Measurements from ENCODE around the gene TMUB2.
"Not testable (repeated sequence)": the region's sequence is repeated elsewhere in the genome, so short reads cannot be mapped to it uniquely, and the experiment has no call there.

TMUB2 gene

DNA sequence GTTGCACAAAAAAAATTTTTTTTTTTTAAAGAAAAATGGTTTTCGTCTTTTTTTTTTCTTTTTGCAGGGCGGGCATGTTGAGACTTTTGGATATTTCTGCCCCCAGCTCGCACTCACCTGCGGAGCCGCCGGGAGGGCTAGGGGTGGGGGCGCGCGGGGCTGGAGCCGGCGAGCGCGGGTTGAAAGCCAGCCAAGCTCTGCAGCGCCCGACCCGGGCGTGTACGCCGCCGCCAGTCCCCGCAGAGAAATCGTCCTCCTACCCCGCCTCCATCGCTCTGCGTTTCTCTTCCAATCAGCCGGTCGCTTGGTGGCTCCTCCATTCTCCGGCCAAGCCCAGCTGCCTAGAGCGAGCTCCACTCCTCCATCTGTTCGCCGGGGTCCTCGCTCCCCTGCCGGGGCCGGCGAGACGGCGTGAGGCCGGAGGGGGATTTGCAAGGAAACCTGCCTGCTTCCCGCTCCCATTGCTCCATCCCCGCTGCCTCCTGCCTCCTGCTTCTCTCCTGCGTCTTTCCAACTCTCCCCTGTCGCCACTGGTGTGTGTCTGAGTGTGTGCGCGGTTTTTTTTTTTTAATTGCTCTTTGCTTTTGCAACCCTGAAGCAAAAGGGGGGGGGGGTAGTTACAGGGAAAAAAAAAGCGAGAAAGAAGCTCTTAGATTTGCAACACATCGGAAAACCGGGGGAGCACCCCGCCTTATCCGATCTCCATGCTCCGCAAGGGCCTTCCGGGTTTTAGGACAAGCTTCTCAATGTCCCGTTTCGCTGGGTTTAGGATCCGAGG lies 34.5 kb downstream of the TMUB2 start:
- H3K9ac ChIP-seq (ENCODE audit: low read length in 2 of 2) = peak overlapping the region; percentile 81 to 82
- peaks cover 45% of the 10 kb centered on the region for H3K4me1 ChIP-seq (ENCODE audit: control insufficient read depth, insufficient read depth, low read length)
- H3K27ac ChIP-seq (ENCODE audit: low read length) = peak overlapping the region; percentile 92
- no peaks in the 10 kb centered on the region for H3K9me3 ChIP-seq (ENCODE audit: control insufficient read depth in 2 of 2, low read length in 2 of 2)
- peak overlapping the region; percentile 85 to 87 for H3K4me3 ChIP-seq (ENCODE audit: low read length in 2 of 2)
- peaks cover 2 to 10% of the 10 kb centered on the region in 2 donors for H3K36me3 ChIP-seq (ENCODE audit: control insufficient read depth in 2 of 2, insufficient read depth in 2 of 2, low read length in 2 of 2)
- H3K27me3 ChIP-seq (ENCODE audit: control insufficient read depth in 1 of 2, insufficient read depth in 2 of 2, low read length in 2 of 2) = no peaks in the 10 kb centered on the region

DNA sequence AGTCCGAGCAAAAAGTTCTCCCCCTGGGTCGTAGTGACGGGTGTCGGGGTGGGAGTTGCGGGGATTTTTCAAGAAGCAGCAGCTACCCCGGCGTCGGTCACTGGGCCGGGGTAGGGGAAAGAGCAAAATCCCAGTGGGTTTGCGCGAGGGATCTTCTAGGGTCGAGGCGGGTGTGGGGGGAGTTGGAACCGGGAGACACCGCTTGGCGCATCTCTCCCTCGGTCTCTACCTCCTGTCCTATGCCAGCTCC lies 35.0 kb downstream of the TMUB2 start:
- H3K27ac ChIP-seq (ENCODE audit: low read length) = peak overlapping the region; percentile 92
- H3K36me3 ChIP-seq (ENCODE audit: control insufficient read depth in 2 of 2, insufficient read depth in 2 of 2, low read length in 2 of 2) = peaks cover 0 to 5% of the 10 kb centered on the region in 2 donors
- H3K4me1 ChIP-seq (ENCODE audit: control insufficient read depth, insufficient read depth, low read length) = peaks cover 39% of the 10 kb centered on the region
- H3K4me3 ChIP-seq (ENCODE audit: low read length in 2 of 2) = peak overlapping the region; percentile 85 to 87
- no peaks in the 10 kb centered on the region for H3K27me3 ChIP-seq (ENCODE audit: control insufficient read depth in 1 of 2, insufficient read depth in 2 of 2, low read length in 2 of 2)
- H3K9me3 ChIP-seq (ENCODE audit: control insufficient read depth in 2 of 2, low read length in 2 of 2) = no peaks in the 10 kb centered on the region
- peak overlapping the region; percentile 81 to 82 for H3K9ac ChIP-seq (ENCODE audit: low read length in 2 of 2)

DNA sequence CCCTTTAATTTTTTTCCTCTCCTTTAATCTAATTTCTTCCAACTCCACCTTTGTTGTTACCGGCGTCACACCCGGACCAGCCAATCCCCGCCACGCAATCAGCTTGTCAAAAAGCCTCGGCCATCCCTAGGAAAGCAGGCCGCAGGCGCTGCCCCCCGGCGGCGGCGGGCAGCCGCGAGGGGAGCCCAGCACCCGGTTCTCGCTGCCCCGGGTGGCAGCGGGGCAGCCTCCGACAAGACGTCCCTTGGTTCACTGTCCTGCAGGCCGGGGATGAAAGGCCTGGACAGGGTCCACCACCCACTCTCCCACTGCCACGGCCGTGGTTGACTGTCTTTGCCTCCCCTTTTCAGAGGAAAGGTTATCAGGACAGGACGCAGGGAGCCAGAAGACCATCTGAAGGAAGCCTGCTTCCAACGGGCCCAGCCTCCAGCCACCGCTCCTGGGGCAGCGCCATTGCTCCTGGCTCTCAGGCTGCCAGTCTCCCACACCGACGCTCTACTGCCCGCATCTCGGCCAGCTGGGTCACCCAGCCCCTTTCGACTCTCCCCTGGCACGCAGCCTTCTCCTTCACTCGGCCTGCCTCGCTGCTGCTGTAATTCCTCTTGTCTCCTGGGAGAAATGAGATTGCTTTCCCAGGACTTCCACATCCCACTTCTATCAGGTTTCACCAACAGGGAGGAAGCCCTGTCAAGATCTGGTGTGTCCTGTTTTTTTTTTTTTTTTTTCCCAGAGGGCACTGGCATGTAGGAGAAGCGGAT lies 35.5 kb downstream of the TMUB2 start:
- no peaks in the 10 kb centered on the region for H3K9me3 ChIP-seq (ENCODE audit: control insufficient read depth in 2 of 2, low read length in 2 of 2)
- no peaks in the 10 kb centered on the region for H3K27me3 ChIP-seq (ENCODE audit: control insufficient read depth in 1 of 2, insufficient read depth in 2 of 2, low read length in 2 of 2)
- H3K36me3 ChIP-seq (ENCODE audit: control insufficient read depth in 2 of 2, insufficient read depth in 2 of 2, low read length in 2 of 2) = peaks cover 0 to under 1% of the 10 kb centered on the region in 2 donors
- H3K4me1 ChIP-seq (ENCODE audit: control insufficient read depth, insufficient read depth, low read length) = peaks cover 34% of the 10 kb centered on the region
- H3K9ac ChIP-seq (ENCODE audit: low read length in 2 of 2) = peak overlapping the region; percentile 81 to 82
- peak overlapping the region; percentile 85 to 87 for H3K4me3 ChIP-seq (ENCODE audit: low read length in 2 of 2)
- H3K27ac ChIP-seq (ENCODE audit: low read length) = peak overlapping the region; percentile 92

DNA sequence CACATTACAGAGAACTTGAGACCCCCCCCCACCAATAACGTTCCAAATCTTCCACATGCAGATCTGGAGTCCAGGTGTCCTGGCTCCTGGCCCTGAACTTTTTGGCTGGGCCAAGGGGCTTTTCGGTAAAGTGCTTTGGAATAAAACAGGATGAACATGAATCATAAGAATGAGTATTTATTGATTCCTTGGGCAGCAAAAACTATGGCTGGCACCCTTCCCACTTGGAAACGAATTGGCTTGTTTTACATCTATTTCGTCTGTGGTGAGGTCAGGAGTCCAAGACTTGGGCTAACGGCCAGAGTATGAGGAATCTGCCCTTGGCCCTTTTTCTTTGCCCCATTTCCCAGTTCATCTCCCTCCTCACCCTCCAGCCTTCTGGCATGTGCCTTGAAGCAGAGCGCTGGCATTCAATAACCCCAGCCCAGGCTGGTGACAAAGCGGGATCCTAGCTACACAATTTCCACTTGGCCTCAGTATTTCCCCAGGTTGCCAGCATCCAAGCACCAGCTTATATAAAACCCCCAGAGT lies 36.8 kb downstream of the TMUB2 start:
- Histone ChIP-seq H3K27ac (ENCODE audit: low read length) (peak overlapping the region; percentile 92), H3K36me3 (ENCODE audit: control insufficient read depth in 2 of 2, insufficient read depth in 2 of 2, low read length in 2 of 2) (no peaks in the 10 kb centered on the region), H3K9ac (ENCODE audit: low read length in 2 of 2) (peak overlapping the region in 1 of 2 donors; percentile 43)

DNA sequence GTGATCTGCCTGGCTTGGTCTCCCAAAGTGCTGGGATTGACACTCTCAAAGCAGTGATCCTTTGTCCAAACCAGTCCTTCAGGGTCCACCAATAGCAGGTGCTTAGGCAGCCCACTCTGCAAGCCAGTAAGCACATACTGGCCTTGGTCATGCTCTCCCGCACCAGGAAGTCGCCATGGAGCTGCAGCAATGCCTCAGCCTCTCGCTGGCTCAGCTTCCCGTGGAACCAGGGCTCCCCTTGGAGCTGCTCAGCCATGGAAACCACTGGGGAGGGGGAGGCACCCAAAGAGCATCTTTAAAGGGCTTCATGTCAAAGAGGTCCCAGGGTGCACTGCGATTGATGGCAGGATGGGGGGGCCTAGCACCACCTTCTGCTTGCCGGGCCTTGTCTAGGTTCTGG lies 42.3 kb downstream of the TMUB2 start:
- H3K4me1 ChIP-seq (ENCODE audit: control insufficient read depth, insufficient read depth, low read length) = no peaks in the 10 kb centered on the region
- no peaks in the 10 kb centered on the region for H3K9me3 ChIP-seq (ENCODE audit: control insufficient read depth in 2 of 2, low read length in 2 of 2)
- H3K27me3 ChIP-seq (ENCODE audit: control insufficient read depth in 1 of 2, insufficient read depth in 2 of 2, low read length in 2 of 2) = no peaks in the 10 kb centered on the region
- no peak overlapping the region for H3K9ac ChIP-seq (ENCODE audit: low read length in 2 of 2)
- no peak overlapping the region for H3K27ac ChIP-seq (ENCODE audit: low read length)
- no peaks in the 10 kb centered on the region for H3K36me3 ChIP-seq (ENCODE audit: control insufficient read depth in 2 of 2, insufficient read depth in 2 of 2, low read length in 2 of 2)
- no peak overlapping the region for H3K4me3 ChIP-seq (ENCODE audit: low read length in 2 of 2)

More for the DNA sequence above, 36.8 kb downstream of the TMUB2 start:
- H3K4me3 ChIP-seq (ENCODE audit: low read length in 2 of 2) = peak overlapping the region in 1 of 2 donors; percentile 3
- H3K27me3 ChIP-seq (ENCODE audit: control insufficient read depth in 1 of 2, insufficient read depth in 2 of 2, low read length in 2 of 2) = no peaks in the 10 kb centered on the region
- H3K9me3 ChIP-seq (ENCODE audit: control insufficient read depth in 2 of 2, low read length in 2 of 2) = no peaks in the 10 kb centered on the region
- peaks cover 25% of the 10 kb centered on the region for H3K4me1 ChIP-seq (ENCODE audit: control insufficient read depth, insufficient read depth, low read length)

DNA sequence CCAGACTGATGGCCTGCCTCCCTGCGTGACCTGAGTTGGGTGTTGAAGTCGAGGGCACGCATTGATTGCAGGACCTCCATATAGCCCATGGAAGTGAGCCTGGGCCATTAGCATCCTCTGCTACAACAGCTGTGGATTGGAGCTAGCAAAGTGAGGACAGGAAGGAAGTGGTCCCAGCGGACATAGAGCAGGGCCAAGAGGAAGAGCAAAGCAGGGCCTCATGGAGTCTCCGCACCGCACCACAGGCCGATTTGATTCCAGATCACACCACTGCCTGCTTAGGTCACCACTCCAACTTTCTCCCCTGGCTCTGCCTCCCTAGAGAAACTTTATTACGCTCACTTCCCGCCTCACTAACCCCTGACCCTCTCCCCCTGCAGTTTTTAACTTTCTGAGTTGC lies 43.4 kb downstream of the TMUB2 start:
- Histone ChIP-seq H3K36me3 (ENCODE audit: control insufficient read depth in 2 of 2, insufficient read depth in 2 of 2, low read length in 2 of 2) (no peaks in the 10 kb centered on the region), H3K27me3 (ENCODE audit: control insufficient read depth in 1 of 2, insufficient read depth in 2 of 2, low read length in 2 of 2) (no peaks in the 10 kb centered on the region), H3K27ac (ENCODE audit: low read length) (no peak overlapping the region), H3K4me1 (ENCODE audit: control insufficient read depth, insufficient read depth, low read length) (no peaks in the 10 kb centered on the region), H3K4me3 (ENCODE audit: low read length in 2 of 2) (no peak overlapping the region), H3K9me3 (ENCODE audit: control insufficient read depth in 2 of 2, low read length in 2 of 2) (no peaks in the 10 kb centered on the region), H3K9ac (ENCODE audit: low read length in 2 of 2) (no peak overlapping the region)

DNA sequence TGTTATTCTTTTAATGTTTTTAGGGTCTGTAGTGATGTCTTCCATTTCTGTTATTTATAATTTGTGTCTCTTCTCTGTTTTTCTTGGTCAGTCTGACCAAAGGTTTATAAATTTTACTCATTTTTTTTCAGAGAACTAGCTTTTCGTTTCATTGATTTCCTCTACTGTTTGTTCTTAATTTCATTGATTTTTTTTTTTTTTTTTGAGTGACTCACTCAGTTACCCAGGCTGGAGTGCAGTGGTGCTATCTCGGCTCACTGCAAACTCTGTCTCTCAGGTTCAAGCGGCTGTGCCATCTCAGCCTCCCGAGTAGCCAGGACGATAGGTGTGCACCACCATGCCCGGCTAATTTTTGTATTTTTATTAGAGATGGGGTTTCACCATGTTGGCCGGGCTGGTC lies 45.3 kb downstream of the TMUB2 start:
- H3K9ac ChIP-seq (ENCODE audit: low read length in 2 of 2) = no peak overlapping the region
- H3K36me3 ChIP-seq (ENCODE audit: control insufficient read depth in 2 of 2, insufficient read depth in 2 of 2, low read length in 2 of 2) = no peaks in the 10 kb centered on the region
- peaks cover 0 to 2% of the 10 kb centered on the region in 2 donors for H3K27me3 ChIP-seq (ENCODE audit: control insufficient read depth in 1 of 2, insufficient read depth in 2 of 2, low read length in 2 of 2)
- no peak overlapping the region for H3K27ac ChIP-seq (ENCODE audit: low read length)
- no peaks in the 10 kb centered on the region for H3K9me3 ChIP-seq (ENCODE audit: control insufficient read depth in 2 of 2, low read length in 2 of 2)
- H3K4me1 ChIP-seq (ENCODE audit: control insufficient read depth, insufficient read depth, low read length) = no peaks in the 10 kb centered on the region
- no peak overlapping the region for H3K4me3 ChIP-seq (ENCODE audit: low read length in 2 of 2)

DNA sequence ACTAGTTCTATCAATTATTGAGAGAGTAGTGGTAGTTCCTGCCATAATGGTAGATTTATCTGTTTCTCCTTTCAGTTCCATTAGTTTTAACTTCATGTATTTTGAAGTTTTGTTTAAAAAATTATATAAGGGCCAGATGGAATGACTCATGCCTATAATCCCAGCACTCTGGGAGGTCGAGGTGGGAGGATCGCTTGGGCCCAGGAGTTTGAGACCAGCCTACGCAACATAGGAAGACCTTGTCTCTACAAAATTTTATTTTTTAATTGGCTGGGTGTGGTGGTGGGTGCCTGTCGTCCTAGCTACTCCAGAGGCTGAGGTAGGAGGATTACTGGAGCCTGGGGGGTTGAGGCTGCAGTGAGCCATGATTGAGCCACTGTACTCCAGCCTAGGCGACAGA lies 46.8 kb downstream of the TMUB2 start:
- Histone ChIP-seq H3K4me1 (ENCODE audit: control insufficient read depth, insufficient read depth, low read length) (no peaks in the 10 kb centered on the region), H3K9ac (ENCODE audit: low read length in 2 of 2) (no peak overlapping the region), H3K4me3 (ENCODE audit: low read length in 2 of 2) (no peak overlapping the region), H3K9me3 (ENCODE audit: control insufficient read depth in 2 of 2, low read length in 2 of 2) (no peaks in the 10 kb centered on the region), H3K27me3 (ENCODE audit: control insufficient read depth in 1 of 2, insufficient read depth in 2 of 2, low read length in 2 of 2) (peaks cover 0 to 2% of the 10 kb centered on the region in 2 donors), H3K27ac (ENCODE audit: low read length) (no peak overlapping the region), H3K36me3 (ENCODE audit: control insufficient read depth in 2 of 2, insufficient read depth in 2 of 2, low read length in 2 of 2) (no peaks in the 10 kb centered on the region)

DNA sequence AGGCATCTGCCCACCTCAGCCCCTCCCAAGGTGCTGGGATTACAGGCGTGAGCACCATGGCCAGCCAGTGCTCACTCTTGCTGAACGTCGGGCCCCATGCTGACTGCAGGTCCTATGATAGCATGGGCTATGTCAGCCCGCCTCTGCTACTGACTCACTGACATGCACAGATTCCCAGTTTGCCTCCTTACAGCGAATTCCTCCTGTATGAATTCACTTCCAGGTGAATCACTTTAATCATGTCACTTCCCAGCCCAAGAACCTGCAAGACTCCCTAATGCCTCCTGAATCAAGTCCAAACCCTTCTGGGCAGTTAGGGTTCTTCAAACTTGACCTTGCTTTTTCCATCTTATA lies 48.8 kb downstream of the TMUB2 start:
- Histone ChIP-seq H3K4me1 (ENCODE audit: control insufficient read depth, insufficient read depth, low read length) (no peaks in the 10 kb centered on the region), H3K27ac (ENCODE audit: low read length) (no peak overlapping the region), H3K27me3 (ENCODE audit: control insufficient read depth in 1 of 2, insufficient read depth in 2 of 2, low read length in 2 of 2) (peaks cover 0 to 2% of the 10 kb centered on the region in 2 donors), H3K9ac (ENCODE audit: low read length in 2 of 2) (no peak overlapping the region), H3K9me3 (ENCODE audit: control insufficient read depth in 2 of 2, low read length in 2 of 2) (no peaks in the 10 kb centered on the region), H3K36me3 (ENCODE audit: control insufficient read depth in 2 of 2, insufficient read depth in 2 of 2, low read length in 2 of 2) (no peaks in the 10 kb centered on the region), H3K4me3 (ENCODE audit: low read length in 2 of 2) (no peak overlapping the region)

DNA sequence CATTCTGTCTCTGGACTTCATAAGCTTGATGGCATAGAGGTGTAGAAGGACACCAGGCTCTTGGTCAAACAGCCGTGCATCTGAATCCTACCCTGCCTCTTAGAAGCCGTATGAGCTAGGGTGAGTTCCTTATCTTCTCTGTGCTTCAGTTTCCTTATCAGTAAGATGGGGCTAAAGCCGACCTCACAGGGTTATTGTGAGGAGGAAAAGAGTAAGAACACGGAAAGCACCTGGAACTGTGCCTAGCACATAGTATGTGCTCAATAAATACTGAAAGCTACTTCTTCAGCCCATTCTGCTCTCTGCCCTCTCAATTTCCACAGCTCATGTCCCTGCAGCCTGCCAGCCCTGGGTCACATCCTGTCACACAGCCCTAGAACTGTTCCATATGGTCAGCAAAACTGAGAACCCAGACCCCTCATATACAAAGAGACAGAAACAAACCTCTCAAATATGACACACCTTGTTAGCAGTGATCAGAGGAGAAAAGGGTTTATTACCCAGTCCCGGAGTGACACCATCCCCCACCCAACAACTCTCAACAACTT lies 49.7 kb downstream of the TMUB2 start:
- Histone ChIP-seq H3K9me3 (ENCODE audit: control insufficient read depth in 2 of 2, low read length in 2 of 2) (no peaks in the 10 kb centered on the region), H3K9ac (ENCODE audit: low read length in 2 of 2) (no peak overlapping the region), H3K4me3 (ENCODE audit: low read length in 2 of 2) (no peak overlapping the region), H3K36me3 (ENCODE audit: control insufficient read depth in 2 of 2, insufficient read depth in 2 of 2, low read length in 2 of 2) (no peaks in the 10 kb centered on the region), H3K27ac (ENCODE audit: low read length) (no peak overlapping the region), H3K4me1 (ENCODE audit: control insufficient read depth, insufficient read depth, low read length) (no peaks in the 10 kb centered on the region), H3K27me3 (ENCODE audit: control insufficient read depth in 1 of 2, insufficient read depth in 2 of 2, low read length in 2 of 2) (peaks cover 0 to 2% of the 10 kb centered on the region in 2 donors)

DNA sequence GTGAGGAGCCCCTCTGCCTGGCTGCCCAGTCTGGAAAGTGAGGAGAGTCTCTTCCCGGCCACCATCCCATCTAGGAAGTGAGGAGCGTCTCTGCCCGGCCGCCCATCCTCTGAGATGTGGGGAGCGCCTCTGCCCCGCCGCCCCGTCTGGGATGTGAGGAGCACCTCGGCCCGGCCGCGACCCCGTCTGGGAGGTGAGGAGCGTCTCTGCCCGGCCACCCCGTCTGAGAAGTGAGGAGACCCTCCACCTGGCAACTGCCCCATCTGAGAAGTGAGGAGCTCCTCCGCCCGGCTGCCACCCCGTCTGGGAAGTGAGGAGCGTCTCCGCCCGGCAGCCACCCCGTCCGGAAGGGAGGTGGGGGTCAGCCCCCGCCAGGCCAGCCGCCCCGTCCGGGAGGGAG lies 51.1 kb downstream of the TMUB2 start:
- H3K36me3 ChIP-seq (ENCODE audit: control insufficient read depth in 2 of 2, insufficient read depth in 2 of 2, low read length in 2 of 2); H3K4me3 ChIP-seq (ENCODE audit: low read length in 2 of 2); H3K27ac ChIP-seq (ENCODE audit: low read length); H3K9ac ChIP-seq (ENCODE audit: low read length in 2 of 2); H3K27me3 ChIP-seq (ENCODE audit: control insufficient read depth in 1 of 2, insufficient read depth in 2 of 2, low read length in 2 of 2); H3K4me1 ChIP-seq (ENCODE audit: control insufficient read depth, insufficient read depth, low read length); H3K9me3 ChIP-seq (ENCODE audit: control insufficient read depth in 2 of 2, low read length in 2 of 2): not testable (repeated sequence)
